IMR-90 (cell line): Measurements from ENCODE around the gene MMP24. TPM values are rescaled to one million over a fixed set of nuclear protein-coding genes. Genes with fewer than 3 reads are reported as not detected.

Experiments used
- ATAC-seq: fragments of 200-7000 bp; cut with Tn5 transposase; 2 replicates; pipeline ENCODE4 v1.9.1; 2020; ENCODE audit warnings: low read depth, mild to moderate bottlenecking, moderate library complexity
- BruUV-seq: library from RNA; stranded (reverse); fragments of 400-500 nt; replicated peaks from 2 replicates; lab custom pipeline; 2021; lab: Mats Ljungman, UMichigan
- CTCF ChIA-PET: fragments of 300-600 bp; formaldehyde crosslinking; extraction: SDS; loops from one replicate; lab custom pipeline; 2021; ENCODE audit warnings: antibody characterized with exemption; lab: Yijun Ruan, JAX
- POLR2A ChIA-PET: fragments of 300-600 bp; sonication (Branson Sonifier 250); formaldehyde crosslinking; loops from one replicate; lab custom pipeline; 2022; ENCODE audit warnings: antibody characterized with exemption; ENCODE audit not compliant: unreplicated experiment; lab: Charles Lee
- DNase-seq: peaks from one replicate; pipeline ENCODE4 v3.0.0; 2013
- H2AFZ ChIP-seq: replicated peaks from 2 replicates; pipeline ENCODE3; 2013; ENCODE audit warnings: low read length, mild to moderate bottlenecking; ENCODE audit not compliant: poor library complexity
- H2AK5ac ChIP-seq: 2 replicates; pipeline ENCODE4 v1.6.1; 2013; ENCODE audit warnings: low read depth, low read length, inconsistent platforms
- H2AK9ac ChIP-seq: replicated peaks from 2 replicates; pipeline ENCODE3; 2013; ENCODE audit warnings: mild to moderate bottlenecking, low read depth, low read length, moderate library complexity; ENCODE audit not compliant: poor library complexity
- H2BK120ac ChIP-seq: 2 replicates; pipeline ENCODE4 v1.6.1; 2013; ENCODE audit warnings: low read depth, low read length, inconsistent platforms
- H2BK15ac ChIP-seq: 3 replicates; pipeline ENCODE4 v1.6.1; 2013; ENCODE audit warnings: low read depth, low read length, inconsistent platforms
- H2BK20ac ChIP-seq: 2 replicates; pipeline ENCODE4 v1.6.1; 2013; ENCODE audit warnings: low read depth, mild to moderate bottlenecking, inconsistent platforms, low read length, moderate library complexity
- H2BK5ac ChIP-seq: 2 replicates; pipeline ENCODE4 v1.6.1; 2013; ENCODE audit warnings: mild to moderate bottlenecking, low read depth, low read length, inconsistent platforms; ENCODE audit not compliant: poor library complexity, severe bottlenecking
- H3K14ac ChIP-seq: replicated peaks from 2 replicates; pipeline ENCODE4 v1.6.1; 2013; ENCODE audit warnings: low read depth, low read length, inconsistent platforms
- H3K18ac ChIP-seq: 2 replicates; pipeline ENCODE4 v1.6.1; 2013; ENCODE audit warnings: low read depth, low read length, control low read depth
- H3K23ac ChIP-seq: 2 replicates; pipeline ENCODE4 v1.6.1; 2013; ENCODE audit warnings: low read depth, low read length, inconsistent platforms
- H3K27ac ChIP-seq: 2 replicates; pipeline ENCODE4 v1.5.1; 2013; ENCODE audit warnings: mild to moderate bottlenecking, control low read depth, low read length; ENCODE audit not compliant: insufficient read depth
- H3K27me3 ChIP-seq: 2 replicates; pipeline ENCODE4 v1.6.1; 2013; ENCODE audit warnings: low read length; ENCODE audit not compliant: control insufficient read depth, insufficient read depth
- H3K36me3 ChIP-seq: 2 replicates; pipeline ENCODE4 v1.6.1; 2013; ENCODE audit warnings: low read length, mixed read lengths; ENCODE audit not compliant: control insufficient read depth, insufficient read depth
- H3K4ac ChIP-seq: 2 replicates; pipeline ENCODE4 v1.6.1; 2013; ENCODE audit warnings: low read depth, low read length, inconsistent platforms
- H3K4me1 ChIP-seq: 2 replicates; pipeline ENCODE4 v1.6.1; 2013; ENCODE audit warnings: low read length, mixed read lengths; ENCODE audit not compliant: control insufficient read depth, insufficient read depth
- H3K4me2 ChIP-seq: 2 replicates; pipeline ENCODE4 v1.6.1; 2013; ENCODE audit warnings: low read depth, mild to moderate bottlenecking, control low read depth, low read length, moderate library complexity
- H3K4me3 ChIP-seq: 2 replicates; pipeline ENCODE4 v1.5.1; 2013; ENCODE audit warnings: low read depth, mild to moderate bottlenecking, control low read depth, low read length, moderate library complexity; ENCODE audit not compliant: insufficient read depth
- H3K56ac ChIP-seq: 2 replicates; pipeline ENCODE4 v1.6.1; 2013; ENCODE audit warnings: low read length, inconsistent platforms; ENCODE audit not compliant: insufficient read depth; ENCODE audit errors: extremely low read depth
- H3K79me1 ChIP-seq, 2 experiments: 2 replicates each; pipeline ENCODE4 v1.6.1; 2013; ENCODE audit warnings: low read length in 2 of 2, inconsistent platforms in 1 of 2, low read depth in 1 of 2
- H3K9ac ChIP-seq: 2 replicates; pipeline ENCODE4 v1.6.1; 2013; ENCODE audit warnings: low read depth, low read length, control low read depth
- H3K9me1 ChIP-seq: 2 replicates; pipeline ENCODE4 v1.6.1; 2013; ENCODE audit warnings: low read length, inconsistent platforms; ENCODE audit not compliant: insufficient read depth
- H3K9me3 ChIP-seq: 2 replicates; pipeline ENCODE4 v1.6.1; 2013; ENCODE audit warnings: low read length; ENCODE audit not compliant: control insufficient read depth, insufficient read depth
- H4K20me1 ChIP-seq: 2 replicates; pipeline ENCODE4 v1.6.1; 2013; ENCODE audit warnings: low read length, inconsistent platforms; ENCODE audit not compliant: insufficient read depth
- H4K5ac ChIP-seq: 2 replicates; pipeline ENCODE4 v1.6.1; 2013; ENCODE audit warnings: mild to moderate bottlenecking, low read depth, low read length, control low read depth
- H4K8ac ChIP-seq, 2 experiments: 2 replicates each; pipeline ENCODE4 v1.6.1; 2013; ENCODE audit warnings: low read depth in 2 of 2, low read length in 2 of 2, control low read depth in 1 of 2, inconsistent platforms in 1 of 2
- H4K91ac ChIP-seq: 2 replicates; pipeline ENCODE4 v1.6.1; 2013; ENCODE audit warnings: low read depth, low read length, inconsistent platforms; ENCODE audit not compliant: insufficient read depth
- RAD21 ChIP-seq: IDR thresholded peaks from 2 replicates; pipeline ENCODE4 v1.6.1; 2012; ENCODE audit warnings: low read length, improper control_type of control experiment
- WGBS, 2 experiments: methylation state at CpG; one replicate each; pipeline versions ENCODE4 v1.1.5 to v1.1.7; 2013; ENCODE audit warnings: missing lambda C conversion rate in 2 of 2; ENCODE audit not compliant: insufficient read length in 1 of 2; ENCODE audit errors: extremely low coverage in 2 of 2; 5-methylcytosine and 5-hydroxymethylcytosine counted together
- dilution Hi-C: fragments of 300-500 bp; cut with HindIII; formaldehyde crosslinking; loops from one replicate; pipeline ENCODE4 v1.14.3; 2018; ENCODE audit warnings: low sequenced_read_pairs; ENCODE audit not compliant: unreplicated experiment
- in situ Hi-C: fragments of 300-500 bp; cut with MboI; formaldehyde crosslinking; loops from 3 replicates; pipeline ENCODE4 v1.14.3; 2019; ENCODE audit warnings: low sequenced_read_pairs, inconsistent platforms, mixed read lengths
- intact Hi-C: fragments of 100-400 bp; cut with micrococcal nuclease; formaldehyde crosslinking; loops from 2 replicates; pipeline ENCODE4 v1.10.0; 2022
- polyA plus RNA-seq, 3 experiments: library from polyadenylated mRNA; depleted of rRNA; stranded (reverse); fragments of >200 nt; gene quantifications; 2 replicates each; pipeline ENCODE4 v1.2.3, GENCODE V29; 2012; ENCODE audit warnings: low replicate concordance in 1 of 3
- total RNA-seq: library from RNA; depleted of rRNA; stranded (reverse); fragments of >200 nt; gene quantifications from 2 replicates; pipeline ENCODE4 v1.2.3, GENCODE V29; 2012

Gene MMP24
- total and polyA plus RNA-seq, 2 of the 4 experiments (the other 2 are of a cell fraction) = 0.36 to 0.79 TPM

- H2AK5ac ChIP-seq = no peak overlapping the region
- POLR2A ChIA-PET = no interaction called here
These were observed 12.2 kb downstream of the MMP24 start for GRCh38 chr20:35238735-35239134.

More at GRCh38 chr20:35238735-35239134, 12.2 kb downstream of the MMP24 start:
- Histone ChIP-seq H3K9ac (no peak overlapping the region), H3K4me1 (no peaks in the 10 kb centered on the region), H3K27me3 (peaks cover 4% of the 10 kb centered on the region; the same call in 1 of the 2 replicates), H2AK9ac (no peak overlapping the region), H2BK120ac (no peak overlapping the region), H3K18ac (no peak overlapping the region), H3K36me3 (0 out of 2 replicates have a peak, but pooled peaks cover 2% of the 10 kb centered on the region), H2BK15ac (no peak overlapping the region), H2BK5ac (no peak overlapping the region), H2BK20ac (no peak overlapping the region), H3K56ac (no peak overlapping the region), H4K8ac (no peak overlapping the region), H4K91ac (no peak overlapping the region), H3K4me3 (no peak overlapping the region), H3K23ac (no peak overlapping the region), H2AFZ (no peak overlapping the region), H3K14ac (no peak overlapping the region), H3K79me1 (no peaks in the 10 kb centered on the region), H3K9me3 (peaks cover 3% of the 10 kb centered on the region), H3K4ac (no peak overlapping the region), H3K9me1 (no peaks in the 10 kb centered on the region), H3K27ac (no peak overlapping the region), H3K4me2 (no peak overlapping the region), H4K5ac (no peak overlapping the region), H4K20me1 (no peaks in the 10 kb centered on the region)
- no peak for ATAC-seq
- WGBS, 2 experiments = 63% methylated on average over 1 of the region's 5 CpGs; no CpG with 5 or more reads in 1 of the 2 experiments
- intact Hi-C loops = no loop called here
- DNase-seq = no peak
- no TSS peak for BruUV-seq
- no peak for TF ChIP-seq RAD21
- in situ Hi-C loops = no loop called here
- CTCF ChIA-PET = no interaction called here
- dilution Hi-C loops = no loop called here
